Measurements from ENCODE around the gene DLL4. TPM values are rescaled to one million over a fixed set of nuclear protein-coding genes. Genes with fewer than 3 reads are reported as not detected.
"Not testable (repeated sequence)": the region's sequence is repeated elsewhere in the genome, so short reads cannot be mapped to it uniquely, and the experiment has no call there.

Gene DLL4
- total RNA-seq, 1 experiment from 2014 or later, result 1.5 TPM

- TF ChIP-seq ZBTB33 (IDR thresholded peaks at IDR 0.05; ENCODE audit: extremely low read depth, insufficient replicate concordance, low read length) (no peak), SP1 (IDR thresholded peaks at IDR 0.05; ENCODE audit: low read depth) (no peak), MAX (IDR thresholded peaks at IDR 0.05) (no peak), SIN3A (IDR thresholded peaks at IDR 0.05; ENCODE audit: low read depth) (no peak), YY1 (IDR thresholded peaks at IDR 0.05; ENCODE audit: extremely low read depth, insufficient replicate concordance, low read depth, low read length) (no peak), FOSL1 (IDR thresholded peaks at IDR 0.05; ENCODE audit: low read depth) (no peak), ZFX (IDR thresholded peaks at IDR 0.05) (no peak)
These were observed 24.6 kb downstream of the DLL4 start (continued) for GRCh38 chr15:40953713-40954074.

GRCh38 chr15:40954158-40954848, 25.2 kb downstream of the DLL4 start:
- ChIA-PET POLR2A (interaction anchor here (0.6 to 3.9 kb wide), 6 partner anchors 11 to 161 kb away, joined by 3 to 48 read pairs (median 4); partner anchors contain the start of genes DLL4 and INO80), CTCF (interaction anchor here (1.8 to 2.5 kb wide), 2 partner anchors 13 to 48 kb away, joined by 6 to 14 read pairs; no protein-coding TSS in a partner anchor)
- peak overlapping the region; percentile 68 to 73 for H3K4me3 ChIP-seq (replicated peaks in 1 of 2; ENCODE audit: low read depth in 1 of 2, low read length in 2 of 2)
- H4K20me1 ChIP-seq (ENCODE audit: insufficient read depth); RAD21 ChIA-PET (ENCODE audit: low non-redundant PET in 1 of 2, low total read pairs in 2 of 2, uncharacterized antibody in 2 of 2, unreplicated experiment in 2 of 2); BruUV-seq (replicated peaks); intact Hi-C loops (cut with micrococcal nuclease); H3K27me3 ChIP-seq (ENCODE audit: insufficient read depth, low read length); H3K27ac ChIP-seq (ENCODE audit: low read depth, low read length); ATAC-seq; H3K36me3 ChIP-seq (ENCODE audit: control insufficient read depth in 1 of 2, insufficient read depth in 2 of 2, low read length in 2 of 2); H3K9me3 ChIP-seq (ENCODE audit: control insufficient read depth in 1 of 2, insufficient read depth in 1 of 2, low read depth in 1 of 2, low read length in 2 of 2); H2AFZ ChIP-seq (ENCODE audit: low read depth, low read length, poor library complexity, severe bottlenecking); H3K79me2 ChIP-seq (ENCODE audit: insufficient read depth, low read length); H3K9me2 ChIP-seq (ENCODE audit: insufficient read depth); DNase-seq (ENCODE audit: low read depth, low spot score): not testable (repeated sequence)
- H3K4me2 ChIP-seq (ENCODE audit: low read length), result peak overlapping the region; percentile 95
- H3K4me1 ChIP-seq (ENCODE audit: control insufficient read depth in 1 of 2, insufficient read depth in 2 of 2, low read length in 2 of 2), result peaks cover 9 to 23% of the 10 kb centered on the region in 2 experiments; a peak in 2 of 4 replicates
- 0 out of 2 replicates have a peak overlapping the region, but pooled peaks have one; percentile 63 for H3K9ac ChIP-seq (ENCODE audit: low read length)

All from HCT116 (cell line).